GM19239 (cell line): ENCODE data around the gene CCDC183.
"Not testable (repeated sequence)": the region's sequence is repeated elsewhere in the genome, so short reads cannot be mapped to it uniquely, and the experiment has no call there.

Experiments used
- DNase-seq: peaks from one replicate; pipeline ENCODE4 v3.0.0; 2011; ENCODE audit warnings: low spot score; ENCODE audit not compliant: insufficient read length
- FAIRE-seq: peaks from 2 replicates; lab custom pipeline; 2011; peaks lifted over from hg19 to GRCh38; lab: Jason Lieb, UNC

CCDC183 gene

DNA sequence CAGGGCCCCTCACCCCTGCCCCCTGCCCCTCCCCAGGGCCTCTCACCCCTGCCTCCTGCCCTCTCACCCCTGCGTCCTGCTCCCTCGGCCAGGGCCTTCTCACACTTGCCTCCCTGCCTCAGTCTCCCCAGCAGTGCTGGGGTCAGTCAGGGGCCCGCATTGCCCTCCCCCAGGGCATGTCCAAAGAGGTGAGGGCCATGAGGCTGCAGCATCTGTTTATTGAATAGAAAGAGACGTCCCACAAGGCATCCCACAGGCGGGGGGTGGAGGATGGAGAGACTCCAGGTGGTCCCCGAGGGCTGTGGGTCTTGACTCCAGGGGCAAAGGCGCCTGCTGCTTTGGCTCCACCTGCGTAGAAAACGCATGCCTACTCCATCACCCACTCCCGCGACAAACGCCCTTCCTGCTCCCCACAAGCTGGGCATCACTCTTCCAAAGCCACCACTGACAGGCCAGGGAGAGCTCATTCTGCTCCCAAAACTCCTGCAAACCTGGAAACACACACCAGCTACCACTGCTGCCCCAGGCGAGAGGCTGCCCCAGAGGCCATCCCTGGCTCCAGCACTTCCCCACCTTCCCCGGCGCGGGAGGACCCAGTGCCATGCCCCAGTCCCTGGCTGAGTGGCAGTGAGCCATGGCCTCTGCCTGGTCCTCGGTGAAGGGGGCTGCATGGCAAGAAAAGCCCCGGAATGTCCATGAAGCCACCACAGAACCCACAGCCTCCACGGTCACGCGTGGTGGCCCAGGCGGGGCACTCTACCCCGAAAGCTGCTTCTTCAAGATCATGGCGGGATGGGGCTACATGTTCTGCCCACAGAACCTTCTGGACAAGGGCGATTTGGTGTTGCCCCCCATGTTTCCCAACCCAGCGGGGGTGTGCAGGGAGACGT is 36.5 kb upstream of the CCDC183 start:
- FAIRE-seq (no peak), DNase-seq (no peak)

GRCh38 chr9:136760424-136760823 is 35.7 kb upstream of the CCDC183 start:
- FAIRE-seq (no peak), DNase-seq (no peak)

DNA sequence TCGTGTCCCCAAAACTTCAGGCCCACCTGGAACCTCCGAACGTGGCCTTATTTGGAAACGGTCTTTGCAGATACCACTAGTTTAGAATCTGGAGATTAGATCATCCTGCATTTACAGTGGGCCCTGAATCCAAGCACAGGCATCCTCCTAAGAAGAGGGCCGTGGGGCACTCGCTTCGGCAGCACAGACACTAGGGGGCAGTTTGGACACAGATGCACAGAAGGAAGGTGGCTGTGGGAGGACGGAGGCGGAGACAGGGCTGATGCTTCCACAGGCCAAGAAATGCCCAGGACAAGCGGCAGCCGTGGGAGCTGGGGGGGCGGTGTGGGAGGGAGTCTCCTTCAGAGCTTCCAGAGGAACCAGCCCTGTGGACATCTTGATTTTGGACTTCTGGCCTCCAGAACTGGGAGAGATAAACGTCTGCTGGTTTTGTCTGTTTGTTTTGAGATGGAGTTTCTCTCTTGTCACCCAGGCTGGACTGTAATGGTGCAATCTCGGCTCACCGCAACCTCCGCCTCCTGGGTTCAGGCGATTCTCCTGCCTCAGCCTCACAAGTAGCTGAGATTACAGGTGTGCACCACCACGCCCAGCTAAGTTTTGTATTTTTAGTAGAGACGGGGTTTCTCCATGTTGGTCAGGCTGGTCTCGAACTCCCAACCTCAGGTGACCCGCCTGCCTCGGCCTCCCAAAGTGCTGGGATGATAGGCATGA is 35.1 kb upstream of the CCDC183 start:
- not testable (repeated sequence) for DNase-seq
- peak; percentile 57 for FAIRE-seq

- no peak for FAIRE-seq
- no peak for DNase-seq
These were observed 34.6 kb upstream of the CCDC183 start for GRCh38 chr9:136761545-136761981.

DNA sequence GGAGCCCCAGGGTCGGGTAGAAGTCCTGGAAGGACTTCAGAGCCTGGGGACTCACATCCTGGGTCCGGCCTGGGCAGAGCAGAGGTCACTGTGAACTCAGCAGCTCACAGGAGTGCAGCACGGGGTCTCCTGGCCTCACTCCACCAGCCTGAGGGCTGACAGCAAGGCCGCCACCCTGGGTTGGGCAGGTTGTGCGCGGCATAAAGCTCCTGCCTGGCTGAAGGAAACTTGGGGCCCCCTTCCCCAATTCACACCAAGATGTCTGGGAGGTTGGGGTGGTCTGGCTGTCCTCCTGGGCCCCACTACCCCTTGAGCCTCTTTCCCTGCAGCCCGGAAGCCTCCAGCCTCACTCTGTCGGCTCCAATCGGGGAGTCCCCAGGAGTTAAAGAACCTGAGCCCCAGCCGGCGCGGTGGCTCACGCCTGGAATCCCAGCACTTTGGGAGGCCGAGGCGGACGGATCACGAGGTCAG is 33.9 kb upstream of the CCDC183 start:
- FAIRE-seq (no peak), DNase-seq (no peak)

DNA sequence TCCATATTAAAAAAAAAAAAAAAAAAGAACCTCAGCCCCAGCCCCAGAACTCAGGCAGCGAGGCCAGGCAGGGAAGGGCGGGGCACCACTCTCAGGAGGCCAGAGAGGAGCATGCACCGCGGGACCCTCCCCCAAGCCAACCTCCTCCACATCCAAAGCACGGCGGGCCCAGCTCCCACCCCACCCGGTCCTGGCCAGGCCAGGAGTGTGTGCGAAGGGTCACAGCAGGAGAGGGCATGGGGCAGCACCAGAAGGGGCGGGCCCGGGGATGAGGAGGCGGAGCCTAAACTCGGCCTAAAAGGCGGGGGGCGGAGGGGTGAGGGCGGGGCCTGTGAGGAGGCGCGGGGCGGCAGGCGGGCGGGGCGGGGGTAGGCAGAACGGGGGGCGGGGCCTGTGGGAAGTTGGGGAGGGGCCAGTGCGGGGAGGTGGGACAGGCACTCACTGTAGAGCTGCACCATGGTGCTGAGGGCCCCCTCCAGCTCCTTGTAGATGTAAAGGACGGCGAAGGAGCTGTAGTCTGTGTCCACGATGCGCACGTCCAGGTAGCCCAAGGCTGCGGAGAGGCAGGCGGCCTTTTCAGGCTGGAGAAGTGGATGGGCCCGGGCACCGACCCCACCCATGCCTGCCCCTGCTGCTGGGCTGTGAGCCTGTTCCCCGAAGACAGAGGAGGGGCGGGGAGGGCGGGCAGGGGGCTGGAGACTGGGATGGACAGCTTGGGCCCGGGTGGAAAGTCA is 33.1 kb upstream of the CCDC183 start:
- FAIRE-seq (no peak), DNase-seq (no peak)

DNA sequence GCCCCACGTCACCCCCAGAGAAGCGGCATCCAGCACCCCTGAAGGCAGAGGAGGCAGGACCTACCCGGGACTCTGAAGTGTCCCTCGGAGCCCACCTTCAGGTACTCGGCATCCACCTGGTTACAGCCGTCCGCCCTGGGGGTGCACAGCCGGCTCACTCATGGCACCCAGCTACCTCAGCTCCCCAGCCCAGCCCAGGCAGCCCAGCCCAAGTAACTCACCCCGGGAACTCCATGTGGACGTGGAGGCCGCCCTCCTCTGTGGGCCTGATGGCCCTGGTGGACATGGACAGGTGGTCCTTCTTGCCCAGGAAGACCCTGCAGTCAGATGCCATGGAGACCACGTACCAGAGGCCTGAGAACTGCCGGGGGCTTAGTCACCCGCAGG is 32.5 kb upstream of the CCDC183 start:
- FAIRE-seq = no peak

GRCh38 chr9:136764301-136764891 is 31.7 kb upstream of the CCDC183 start, which contains the start of gene LCN15:
TSS of gene LCN15 (minus strand) at chr9:136764518. CDS start at chr9:136764488, 30 bp downstream.
- DNase-seq = no peak
- no peak for FAIRE-seq

More for the DNA sequence above, 32.5 kb upstream of the CCDC183 start:
- no peak for DNase-seq

- DNase-seq (no peak), FAIRE-seq (no peak)
These were observed 31.1 kb upstream of the CCDC183 start for GRCh38 chr9:136765041-136765440.

GRCh38 chr9:136765745-136766409 is 30.3 kb upstream of the CCDC183 start:
- peak; percentile 69 for FAIRE-seq

GRCh38 chr9:136766410-136767120 is 29.6 kb upstream of the CCDC183 start:
- not testable (repeated sequence) for DNase-seq
- peak; percentile 88 for FAIRE-seq

More at GRCh38 chr9:136765745-136766409, 30.3 kb upstream of the CCDC183 start:
- not testable (repeated sequence) for DNase-seq

- FAIRE-seq (no peak), DNase-seq (peak; percentile 85)
These were observed 26.4 kb upstream of the CCDC183 start for GRCh38 chr9:136769710-136770191.

GRCh38 chr9:136771907-136772415 is 24.2 kb upstream of the CCDC183 start:
- FAIRE-seq = no peak

DNA sequence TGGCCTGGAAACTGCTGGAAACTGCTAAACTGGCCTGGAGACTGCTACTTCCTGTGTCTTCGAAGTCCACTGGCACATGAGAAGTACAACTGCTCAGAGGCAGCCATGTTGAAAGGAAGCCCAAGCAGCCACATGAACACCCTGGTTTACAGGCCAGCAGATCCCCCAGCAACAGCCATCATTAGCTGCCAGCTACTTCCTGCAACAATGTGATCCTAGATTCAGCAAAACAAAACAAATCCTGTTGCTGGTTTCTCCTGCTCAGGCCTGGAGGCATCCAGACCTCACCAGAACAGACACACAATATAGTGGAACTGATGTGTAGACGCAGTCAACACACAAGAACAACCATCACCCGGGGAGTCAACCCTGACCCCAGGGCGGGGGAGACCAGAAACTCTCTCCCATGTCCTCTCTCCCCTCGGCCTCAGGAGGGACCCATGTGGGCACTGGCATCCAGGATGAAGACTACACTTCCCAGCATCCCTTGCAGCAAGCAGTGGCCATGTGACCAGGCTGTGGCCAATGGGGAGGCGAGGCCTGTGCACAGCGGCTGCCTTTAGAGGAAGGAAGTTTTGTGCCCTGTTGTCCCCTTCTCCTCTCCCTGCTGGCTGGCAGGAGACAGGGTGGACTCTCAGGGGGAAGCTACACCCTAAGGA is 22.6 kb upstream of the CCDC183 start:
- DNase-seq (no peak), FAIRE-seq (peak; percentile 8)

More at GRCh38 chr9:136771907-136772415, 24.2 kb upstream of the CCDC183 start:
- no peak for DNase-seq

GRCh38 chr9:136774416-136775045 is 21.6 kb upstream of the CCDC183 start:
- DNase-seq (no peak), FAIRE-seq (no peak)

DNA sequence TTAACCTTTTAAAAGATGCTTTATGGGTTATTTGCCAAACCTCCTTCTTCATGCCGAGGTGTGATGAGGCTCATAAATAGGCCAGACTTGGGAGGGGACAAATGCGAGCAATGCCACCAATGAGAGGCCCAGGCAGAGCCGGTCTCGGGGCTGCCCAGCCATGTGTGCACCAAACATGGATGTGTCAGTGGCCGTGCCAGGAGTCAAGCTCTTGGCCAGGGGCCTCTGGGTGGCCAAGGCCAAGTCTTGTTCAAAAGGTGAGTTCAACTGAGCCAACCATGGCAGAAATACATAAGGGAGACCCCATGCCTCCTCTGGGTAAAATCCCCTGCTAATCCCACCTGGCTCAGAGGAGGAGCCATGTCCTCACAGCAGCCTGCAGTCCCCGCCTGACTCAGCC is 20.9 kb upstream of the CCDC183 start:
- FAIRE-seq (no peak), DNase-seq (no peak)

GRCh38 chr9:136776947-136777346 is 19.2 kb upstream of the CCDC183 start:
- FAIRE-seq (no peak), DNase-seq (no peak)
